ENCODE data around the gene SLC1A2.

Gene SLC1A2

DNA sequence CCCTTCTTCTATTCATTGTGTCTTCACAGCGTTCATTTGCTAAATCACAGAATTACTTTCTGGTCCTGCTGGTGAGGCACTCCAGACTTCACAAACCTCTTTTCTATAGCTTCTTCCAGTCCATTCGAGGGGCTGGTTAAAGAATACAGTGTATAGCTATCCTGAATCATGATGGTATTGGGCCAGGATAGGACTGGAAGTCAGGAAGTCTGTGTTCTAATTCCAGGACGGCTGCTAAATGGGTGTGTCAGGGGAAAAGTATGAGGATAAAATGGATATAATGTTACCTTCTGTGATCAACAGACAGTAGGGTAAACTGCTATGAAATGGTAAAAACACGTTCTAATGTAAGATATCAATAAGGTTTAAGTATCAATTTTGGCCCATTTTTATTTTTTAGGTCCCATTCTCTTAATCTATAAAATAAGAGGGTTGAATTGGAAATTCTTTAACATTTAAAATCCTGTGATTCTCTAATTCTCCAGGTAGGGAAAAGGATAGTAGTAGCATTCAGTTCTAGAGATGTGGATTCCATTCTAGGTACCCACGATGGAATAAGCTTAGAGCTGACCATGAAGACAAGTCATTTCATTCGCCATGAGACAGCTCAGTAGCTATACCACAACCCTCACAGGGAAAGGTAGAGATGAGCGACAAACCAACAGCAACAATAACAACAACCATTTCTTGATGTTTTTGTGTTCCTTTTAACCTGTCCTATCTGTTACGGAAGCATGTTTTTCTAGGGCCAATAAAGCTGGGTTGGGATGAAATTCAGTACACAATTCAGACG, 96.1 kb downstream of the SLC1A2 start:
- no peak for TF ChIP-seq CTCF (conservative IDR thresholded peaks at IDR 0.05; ENCODE audit: low read depth, low read length)
- H3K4me3 ChIP-seq (ENCODE audit: low read length): no peak overlapping the region
- no peak for DNase-seq (ENCODE audit: low read depth)

- TF ChIP-seq CTCF (conservative IDR thresholded peaks at IDR 0.05; ENCODE audit: low read depth, low read length): no peak
- no peak for DNase-seq (ENCODE audit: low read depth)
- no peak overlapping the region for H3K4me3 ChIP-seq (ENCODE audit: low read length)
Observed at GRCh38 chr11:35322318-35322979, 96.9 kb downstream of the SLC1A2 start.

DNA sequence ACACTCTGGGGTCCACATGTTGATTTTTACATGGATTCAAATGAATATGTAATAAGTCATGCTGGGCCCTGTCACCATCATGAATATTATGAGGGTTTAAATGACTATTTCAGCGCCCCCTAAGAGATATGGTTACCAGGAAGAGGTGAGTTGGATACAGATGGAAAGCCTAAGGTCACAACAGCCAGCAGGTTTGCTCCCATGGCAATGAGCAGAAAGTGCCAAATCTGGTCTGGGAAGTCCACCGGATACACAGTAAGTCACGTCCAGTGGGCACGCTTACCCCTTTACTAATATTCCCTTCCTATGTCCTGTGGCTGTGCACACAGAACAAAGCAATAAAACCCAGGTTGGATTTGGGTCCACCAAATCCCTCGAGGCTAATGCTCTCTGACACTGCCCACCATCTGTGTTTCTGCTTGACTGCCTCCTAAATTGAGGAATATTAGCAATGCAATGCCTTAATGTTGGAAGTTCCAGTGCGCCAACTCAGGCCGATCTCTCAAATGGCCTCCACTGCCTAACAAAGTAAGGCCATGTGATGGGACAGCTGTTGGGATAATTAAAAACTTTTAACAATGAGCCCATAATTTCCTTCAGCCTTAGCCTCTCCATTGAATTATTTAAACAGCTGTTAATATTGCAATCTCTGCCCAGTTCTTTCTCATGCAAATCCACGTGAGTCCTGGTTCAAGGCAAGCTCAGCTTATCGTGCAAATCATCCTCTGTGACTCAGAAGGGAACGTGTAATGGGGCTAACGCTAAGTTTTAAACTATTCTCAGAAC, 97.6 kb downstream of the SLC1A2 start:
- TF ChIP-seq CTCF (conservative IDR thresholded peaks at IDR 0.05; ENCODE audit: low read depth, low read length): no peak
- no peak overlapping the region for H3K4me3 ChIP-seq (ENCODE audit: low read length)
- peak; percentile 54 for DNase-seq (ENCODE audit: low read depth)

- TF ChIP-seq CTCF (conservative IDR thresholded peaks at IDR 0.05; ENCODE audit: low read depth, low read length): no peak
- no peak for DNase-seq (ENCODE audit: low read depth)
- no peak overlapping the region for H3K4me3 ChIP-seq (ENCODE audit: low read length)
Observed at GRCh38 chr11:35321111-35321510, 98.2 kb downstream of the SLC1A2 start.

DNA sequence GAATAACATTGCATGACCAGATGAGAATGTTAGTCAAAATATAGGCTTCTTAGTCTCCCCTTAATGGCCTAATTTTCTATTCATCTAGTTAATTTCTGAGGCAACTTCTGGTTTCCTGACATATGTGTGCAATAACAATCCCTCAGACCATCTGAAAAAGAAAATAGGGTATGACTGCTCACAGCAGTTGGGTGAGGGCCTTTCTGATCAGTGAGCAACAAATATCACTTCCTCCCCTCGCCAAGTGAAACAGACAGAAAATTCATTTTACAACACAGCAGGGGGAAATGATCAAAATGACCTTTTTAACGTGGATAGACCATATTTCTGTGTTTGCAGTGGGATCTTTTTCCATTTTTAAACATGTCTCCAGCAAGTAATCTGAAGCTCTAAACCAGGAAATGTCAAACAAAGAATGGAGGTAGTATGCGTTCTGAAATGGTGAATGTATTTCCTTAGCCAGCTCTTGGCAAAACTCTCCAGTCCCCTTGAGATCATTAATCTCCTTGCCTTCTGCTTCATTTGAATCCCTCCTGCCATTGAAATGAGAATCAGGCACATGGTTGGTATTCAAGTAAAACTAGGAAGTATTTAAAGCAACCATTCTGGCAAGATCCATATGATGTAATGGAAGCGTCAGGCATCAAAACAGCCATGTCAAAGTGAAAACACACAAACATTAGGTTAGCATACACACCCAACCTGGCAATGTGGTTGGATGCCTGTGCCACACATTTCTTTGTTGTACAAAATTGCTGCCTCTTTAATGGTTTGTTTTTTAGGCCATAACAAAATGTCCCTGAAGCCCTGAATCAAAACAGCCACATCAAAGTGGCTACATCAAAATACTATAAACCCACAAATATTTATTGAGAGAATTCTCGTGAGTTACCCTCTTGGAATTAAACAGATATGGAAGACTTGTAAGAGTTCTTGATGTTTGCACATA, 100.1 kb downstream of the SLC1A2 start:
- no peak overlapping the region for H3K4me3 ChIP-seq (ENCODE audit: low read length)
- no peak for DNase-seq (ENCODE audit: low read depth)
- no peak for TF ChIP-seq CTCF (conservative IDR thresholded peaks at IDR 0.05; ENCODE audit: low read depth, low read length)

DNA sequence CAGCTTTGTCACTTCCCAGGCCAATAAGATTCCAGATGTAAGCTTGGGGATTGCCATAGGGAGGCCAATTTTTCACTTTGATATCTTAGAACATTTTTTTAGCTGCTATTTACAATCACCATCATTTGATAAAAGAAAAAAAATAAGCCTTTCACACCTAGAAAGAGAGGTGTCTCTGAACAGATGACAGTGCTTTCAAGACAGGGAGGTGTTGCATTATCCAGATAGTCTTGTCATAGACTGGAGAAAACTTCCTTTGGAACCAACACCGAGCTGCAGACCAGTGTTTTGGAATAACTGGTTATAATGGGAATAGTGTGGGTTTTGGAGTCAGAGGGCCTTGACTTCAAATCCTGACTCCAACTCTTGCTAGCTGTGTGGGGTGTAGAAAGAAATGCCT, 101.0 kb downstream of the SLC1A2 start:
- no peak overlapping the region for H3K4me3 ChIP-seq (ENCODE audit: low read length)
- no peak for TF ChIP-seq CTCF (conservative IDR thresholded peaks at IDR 0.05; ENCODE audit: low read depth, low read length)
- no peak for DNase-seq (ENCODE audit: low read depth)
